HG03103 (cell line): ENCODE data around the gene CORO2A.

Experiments used
- ATAC-seq: cut with Tn5 transposase; IDR thresholded peaks from one replicate; pipeline ENCODE4 v1.9.1; 2021; ENCODE audit warnings: low read depth; ENCODE audit not compliant: unreplicated experiment

Gene CORO2A

DNA sequence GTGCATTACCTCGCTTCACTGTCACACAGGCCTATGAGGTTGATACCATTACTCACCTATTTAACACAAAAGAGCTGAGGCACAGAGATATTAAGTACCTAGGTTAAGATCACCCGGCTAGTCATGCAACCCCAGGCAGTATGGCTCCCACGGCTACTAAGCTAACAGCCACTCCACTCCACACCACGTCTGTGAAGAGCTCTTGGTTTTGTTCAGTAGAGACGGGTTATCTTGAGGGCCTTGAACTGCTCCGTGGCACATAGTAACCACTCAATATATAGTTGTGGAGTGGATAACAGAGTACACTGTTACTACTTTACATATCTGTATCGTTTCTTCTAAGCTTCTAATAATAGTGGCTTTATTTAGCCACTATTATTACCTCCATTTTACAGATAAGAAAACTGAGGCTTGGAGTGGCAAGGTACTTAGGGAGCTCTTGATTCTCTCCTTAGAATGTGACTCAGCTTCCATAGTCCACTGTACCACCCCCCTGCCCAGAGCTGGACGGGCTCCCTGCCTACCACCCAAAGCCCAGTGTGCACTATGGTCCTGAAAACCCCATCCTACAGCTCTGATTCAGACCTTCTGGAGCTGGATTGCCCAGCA is 1.0 kb upstream of the CORO2A start:
- no peak for ATAC-seq

DNA sequence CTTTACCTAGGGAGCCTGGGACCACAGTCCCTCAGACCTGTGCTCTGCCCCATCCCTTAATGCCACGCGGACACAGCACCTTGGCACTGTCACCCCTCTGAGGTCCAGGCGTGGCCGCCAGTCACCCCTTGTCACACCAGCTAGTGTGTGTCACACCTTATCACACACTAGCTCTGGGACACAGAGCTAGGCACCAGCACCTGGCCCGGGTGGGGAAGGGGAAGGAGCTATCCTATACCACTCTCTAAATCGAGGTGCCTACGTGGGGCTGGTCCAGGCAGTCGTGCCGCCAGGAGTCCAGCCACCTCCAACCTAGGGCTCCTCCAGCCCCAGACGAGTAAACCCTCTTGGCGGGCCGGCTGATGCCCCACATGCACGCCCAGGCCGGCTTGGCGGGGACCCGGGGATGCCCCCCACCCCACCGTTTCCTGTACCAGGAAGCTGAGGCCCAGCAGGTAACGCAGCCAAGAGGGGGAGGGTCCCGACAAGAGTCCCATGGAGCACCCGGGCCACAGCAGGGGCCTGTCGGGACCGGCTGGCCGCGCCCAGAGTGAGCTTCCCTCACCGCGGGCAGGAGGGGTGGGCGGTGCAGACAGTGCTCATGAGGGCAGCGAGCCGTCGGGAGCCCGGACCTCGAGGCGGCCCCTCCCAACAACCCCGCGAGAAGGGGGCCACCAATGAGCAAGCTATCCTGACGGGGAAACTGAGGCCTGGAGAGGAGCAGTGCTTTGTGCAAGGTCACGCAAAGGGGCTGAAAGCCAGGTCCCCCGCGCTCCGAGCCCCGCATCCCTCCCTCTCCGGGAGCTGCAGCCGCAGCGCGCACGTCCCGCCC is 550 bp downstream of the CORO2A start:
- no peak for ATAC-seq

DNA sequence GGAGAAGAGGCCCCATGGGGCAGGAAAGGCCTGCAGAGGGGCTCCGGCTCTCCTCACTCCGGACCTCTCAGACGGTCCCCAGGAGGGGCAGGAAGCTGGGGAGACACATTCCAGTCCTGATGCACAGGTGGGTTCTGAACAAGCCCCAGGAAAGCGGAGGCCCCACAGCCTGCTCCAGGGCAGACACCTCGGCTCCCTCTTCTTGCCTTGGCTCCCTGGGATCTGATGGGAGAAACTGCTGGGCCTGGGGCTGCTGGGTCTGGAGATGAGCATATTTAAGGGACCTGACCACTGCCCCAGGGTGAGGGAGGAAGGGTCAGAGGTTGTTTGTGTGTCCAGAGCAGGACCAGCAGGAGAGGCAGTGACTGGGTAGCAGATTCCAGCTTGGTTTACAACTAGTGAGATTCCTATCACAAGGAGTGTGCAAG is 1.2 kb downstream of the CORO2A start:
- ATAC-seq: no peak

DNA sequence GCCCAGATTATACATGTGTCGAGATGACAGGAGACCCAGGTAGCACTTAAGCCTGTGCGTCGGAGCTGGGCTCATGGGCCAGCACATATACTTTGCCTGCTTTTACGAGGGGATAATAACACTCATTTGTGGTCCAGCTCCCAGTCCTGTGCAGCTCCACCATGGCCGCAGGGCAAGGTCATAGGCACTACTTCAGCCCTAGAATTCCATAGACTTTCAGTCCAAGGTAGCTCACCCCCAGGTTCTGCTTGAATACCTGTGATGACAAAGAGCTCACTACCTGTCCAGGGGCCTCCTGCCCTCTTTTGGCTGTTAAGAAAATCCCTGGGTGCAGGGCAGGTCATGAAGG is 1.7 kb downstream of the CORO2A start:
- no peak for ATAC-seq

DNA sequence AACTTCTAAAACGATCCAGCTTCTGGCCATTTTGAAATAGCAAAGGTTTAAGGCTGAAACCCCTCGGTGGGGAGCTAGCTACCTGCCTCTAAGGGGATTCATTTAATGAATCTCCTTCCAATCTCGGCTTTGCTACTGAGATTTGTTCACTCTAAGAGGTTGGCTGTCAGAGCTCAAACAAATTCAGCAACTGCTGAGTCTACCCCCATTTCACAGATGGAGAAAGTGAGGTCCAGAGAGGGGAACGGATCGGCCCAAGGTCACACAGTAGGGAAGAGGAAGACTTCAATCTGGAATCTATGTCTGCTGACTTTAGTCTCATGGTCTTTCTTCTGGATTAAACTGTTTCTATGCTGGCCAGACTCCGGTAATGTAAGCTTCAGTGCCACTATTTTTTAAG is 3.0 kb downstream of the CORO2A start:
- ATAC-seq: no peak

DNA sequence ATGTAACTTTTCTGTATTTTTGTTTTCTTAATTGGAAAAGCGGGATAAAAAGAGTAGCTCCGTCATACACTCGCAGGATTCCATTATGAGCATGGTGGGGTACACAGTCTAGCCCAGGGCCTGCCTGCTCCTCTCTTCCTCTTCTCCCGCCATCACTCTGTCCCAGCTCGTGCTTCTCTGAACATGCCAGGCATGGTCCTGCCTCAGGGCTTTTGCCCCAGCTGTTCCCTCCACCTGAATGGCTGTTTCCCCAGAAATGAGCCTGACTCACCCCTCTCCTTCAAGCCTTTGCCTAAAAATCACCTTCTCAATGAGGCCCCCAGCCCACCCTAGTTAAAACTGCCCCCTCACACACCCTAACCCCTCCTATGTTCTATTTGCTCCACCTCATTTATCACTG is 4.5 kb downstream of the CORO2A start:
- no peak for ATAC-seq

DNA sequence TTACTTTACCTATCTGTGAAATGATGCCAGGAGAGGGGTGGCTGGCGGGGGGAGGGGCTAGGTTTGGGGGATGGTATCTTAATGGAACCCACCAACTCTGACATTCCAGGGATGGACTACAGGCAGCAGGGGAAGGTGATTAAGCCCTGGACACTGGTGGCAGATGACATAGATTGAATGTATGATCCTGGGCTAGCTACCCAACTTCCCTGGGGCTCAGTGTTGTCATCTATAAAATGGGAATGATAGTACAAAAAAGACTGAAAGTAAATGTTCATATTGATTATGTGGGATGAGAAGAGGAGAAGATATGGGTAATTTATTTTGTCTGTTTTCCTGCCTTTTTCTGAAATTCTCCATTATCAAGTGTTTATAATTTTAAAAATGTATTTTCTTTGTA is 6.2 kb downstream of the CORO2A start:
- ATAC-seq: no peak

DNA sequence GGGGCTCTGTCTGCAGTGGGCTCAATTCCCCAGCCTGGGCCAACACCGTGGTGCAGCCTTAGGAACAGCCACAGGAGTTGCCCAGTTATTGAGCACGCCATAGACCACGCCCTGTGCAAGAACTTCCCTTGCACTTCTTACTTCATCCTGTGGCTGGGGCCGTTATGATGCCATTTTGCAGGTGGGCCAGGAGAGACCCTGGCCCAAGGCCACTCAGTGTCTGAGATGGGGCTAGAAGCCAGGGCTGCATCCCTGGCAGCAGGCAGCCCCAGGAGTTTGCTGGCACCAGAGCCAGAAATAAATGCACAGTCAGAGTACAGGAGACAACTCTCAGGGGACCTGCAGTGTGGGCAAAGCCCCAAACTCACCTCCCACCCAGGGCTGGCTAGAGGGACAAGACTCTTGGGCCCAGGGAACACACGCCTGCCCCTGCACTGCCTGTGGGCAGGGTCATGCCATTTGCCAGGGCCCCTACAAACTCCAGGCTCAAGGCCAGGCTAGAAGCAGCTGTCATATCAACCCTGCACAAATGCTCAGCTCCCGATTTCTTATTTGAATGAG is 6.7 kb downstream of the CORO2A start:
- ATAC-seq: no peak

DNA sequence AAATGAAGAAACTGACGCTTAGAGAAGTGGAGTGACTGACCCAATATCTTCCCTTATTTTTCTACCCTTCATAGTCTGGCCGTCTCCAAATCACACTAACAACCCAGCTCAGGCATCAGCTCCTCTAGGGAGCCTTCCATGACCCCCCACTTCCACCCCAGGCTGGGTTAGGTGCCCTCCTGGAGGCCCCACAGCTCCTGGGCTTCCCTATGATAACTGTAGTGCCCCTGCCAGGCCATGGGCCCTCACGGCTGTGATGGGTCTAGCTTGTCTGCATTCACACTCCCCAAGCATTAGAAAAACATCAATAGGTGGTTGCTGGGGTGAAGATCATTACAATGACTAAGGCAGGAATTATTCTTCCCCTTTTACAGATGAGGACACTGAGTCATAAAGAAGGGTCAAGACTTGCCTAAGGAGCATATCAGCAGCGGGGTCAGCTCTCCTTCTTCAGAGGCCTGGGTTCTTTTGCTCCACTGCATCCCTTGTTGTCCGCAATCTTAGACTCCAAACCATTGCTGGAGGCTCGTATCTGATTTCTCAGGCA is 7.3 kb downstream of the CORO2A start:
- no peak for ATAC-seq

DNA sequence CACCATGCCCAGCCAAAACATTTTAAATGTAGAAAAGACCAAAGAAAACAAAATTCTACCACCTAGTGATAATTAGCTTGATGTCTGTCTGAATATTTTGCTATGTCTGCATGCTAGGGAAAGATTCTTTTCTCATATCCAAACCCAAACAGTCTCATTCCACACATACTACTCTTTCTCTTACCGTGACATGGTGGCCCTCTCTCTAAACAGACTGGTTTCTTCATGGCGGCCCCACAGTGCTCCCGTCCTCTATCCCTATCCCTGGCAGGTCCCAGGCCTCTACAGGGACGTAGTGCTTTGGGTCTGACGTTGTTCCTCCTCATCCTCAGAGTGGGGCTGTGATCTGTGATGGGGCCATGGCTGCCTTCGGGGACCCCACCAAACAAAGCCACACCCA is 8.1 kb downstream of the CORO2A start:
- ATAC-seq: no peak

DNA sequence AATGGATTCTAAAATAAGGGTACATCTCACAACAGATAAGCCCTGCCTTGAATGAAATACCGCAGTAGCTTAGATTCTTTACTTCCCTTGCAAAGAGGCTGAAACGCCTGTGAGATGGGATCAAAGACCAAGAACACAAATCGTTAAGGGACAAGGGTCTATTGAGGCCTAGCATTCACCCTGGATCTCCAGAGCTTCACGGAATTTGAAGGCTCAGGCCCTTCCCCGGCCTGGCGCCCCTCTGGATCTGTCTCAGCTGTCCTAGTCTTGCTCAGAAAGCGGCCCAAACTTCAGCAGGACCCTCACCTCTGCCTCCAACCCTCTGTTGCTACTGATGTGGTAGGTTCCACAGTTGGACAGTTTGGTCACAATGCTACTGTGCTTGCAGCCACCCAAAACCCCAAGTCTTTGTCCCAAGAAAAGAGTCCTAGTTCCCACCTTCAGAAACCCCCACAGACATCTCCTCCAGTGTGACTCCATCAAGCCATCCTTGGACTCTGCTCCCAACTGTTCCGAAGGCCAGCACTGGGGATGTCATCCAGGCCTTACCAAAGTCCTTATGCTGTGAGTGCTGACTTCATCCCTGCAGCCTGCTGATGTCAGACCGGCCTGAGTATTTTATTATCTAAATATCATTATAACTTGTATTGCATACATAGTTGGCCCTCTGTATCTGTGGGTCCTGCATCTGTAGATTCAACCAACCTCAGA is 9.4 kb downstream of the CORO2A start:
- no peak for ATAC-seq

DNA sequence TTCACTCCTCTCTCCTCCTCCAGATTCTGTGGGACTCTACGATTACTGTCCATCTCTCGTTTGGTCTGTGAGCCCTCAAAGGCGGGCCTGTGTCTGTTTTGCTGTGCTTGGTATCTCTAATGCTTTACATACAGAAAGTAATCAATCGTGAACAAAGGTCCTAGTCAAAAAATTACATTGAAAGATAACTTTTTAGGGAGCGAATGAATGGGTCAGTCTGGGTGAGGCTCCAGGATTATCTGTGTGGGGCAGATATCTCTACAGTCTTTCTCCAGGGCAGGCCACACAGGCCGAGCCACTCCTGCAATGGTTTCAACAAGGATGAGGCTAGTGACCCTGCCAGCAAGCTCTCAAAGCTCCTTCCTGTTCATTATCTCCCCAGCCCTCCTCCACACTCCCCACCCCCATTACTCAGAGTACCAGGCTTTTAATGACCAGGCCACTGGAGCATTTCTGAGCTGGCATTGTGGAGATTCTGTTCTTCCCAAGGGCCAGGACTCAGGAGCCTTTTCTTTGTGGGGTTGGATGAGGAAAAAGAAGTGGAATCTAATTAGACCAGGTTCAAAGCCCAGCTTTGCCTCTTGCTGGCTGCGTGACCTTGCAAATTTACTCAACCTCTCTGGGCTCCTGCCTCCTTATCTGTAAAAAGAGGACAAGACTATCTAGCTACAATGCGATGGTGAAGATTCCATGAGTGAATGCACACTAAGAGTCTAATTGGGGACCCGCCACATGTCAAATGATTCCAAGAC is 10.2 kb downstream of the CORO2A start:
- no peak for ATAC-seq

DNA sequence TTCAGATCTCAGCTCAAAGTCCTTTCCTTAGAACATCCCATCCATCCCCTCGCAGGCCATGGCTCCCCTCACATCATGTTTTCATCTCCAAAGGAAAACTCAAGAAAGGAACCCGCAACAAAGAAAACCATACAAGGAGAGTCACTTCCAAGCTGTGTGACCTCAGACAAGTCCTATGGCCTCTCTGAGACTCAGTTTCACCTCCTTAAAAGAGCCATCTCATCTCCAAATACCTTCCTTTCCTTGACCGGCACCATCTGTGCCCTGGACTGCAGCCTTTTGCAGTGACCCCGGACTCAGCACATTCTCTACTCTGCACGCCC is 10.7 kb downstream of the CORO2A start:
- no peak for ATAC-seq

DNA sequence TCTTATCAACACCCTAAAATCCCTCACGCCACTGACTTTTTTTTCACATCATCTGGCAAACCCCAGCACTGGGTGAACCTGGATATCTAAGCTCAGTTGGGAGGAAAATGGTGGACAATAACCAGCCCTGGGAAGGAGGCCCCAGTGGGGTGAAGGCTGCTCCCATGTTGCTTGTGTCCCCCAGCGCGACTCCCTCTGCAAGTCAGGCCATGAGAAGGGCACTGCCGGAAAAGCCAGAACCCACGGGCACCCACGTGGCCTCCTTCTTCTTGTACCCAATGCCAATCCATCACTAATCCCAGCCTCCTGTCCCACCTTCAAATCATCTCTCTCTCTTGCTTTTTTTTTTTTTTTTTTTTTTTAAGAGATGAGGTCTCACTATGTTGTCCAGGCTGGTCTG is 11.4 kb downstream of the CORO2A start:
- ATAC-seq: no peak

DNA sequence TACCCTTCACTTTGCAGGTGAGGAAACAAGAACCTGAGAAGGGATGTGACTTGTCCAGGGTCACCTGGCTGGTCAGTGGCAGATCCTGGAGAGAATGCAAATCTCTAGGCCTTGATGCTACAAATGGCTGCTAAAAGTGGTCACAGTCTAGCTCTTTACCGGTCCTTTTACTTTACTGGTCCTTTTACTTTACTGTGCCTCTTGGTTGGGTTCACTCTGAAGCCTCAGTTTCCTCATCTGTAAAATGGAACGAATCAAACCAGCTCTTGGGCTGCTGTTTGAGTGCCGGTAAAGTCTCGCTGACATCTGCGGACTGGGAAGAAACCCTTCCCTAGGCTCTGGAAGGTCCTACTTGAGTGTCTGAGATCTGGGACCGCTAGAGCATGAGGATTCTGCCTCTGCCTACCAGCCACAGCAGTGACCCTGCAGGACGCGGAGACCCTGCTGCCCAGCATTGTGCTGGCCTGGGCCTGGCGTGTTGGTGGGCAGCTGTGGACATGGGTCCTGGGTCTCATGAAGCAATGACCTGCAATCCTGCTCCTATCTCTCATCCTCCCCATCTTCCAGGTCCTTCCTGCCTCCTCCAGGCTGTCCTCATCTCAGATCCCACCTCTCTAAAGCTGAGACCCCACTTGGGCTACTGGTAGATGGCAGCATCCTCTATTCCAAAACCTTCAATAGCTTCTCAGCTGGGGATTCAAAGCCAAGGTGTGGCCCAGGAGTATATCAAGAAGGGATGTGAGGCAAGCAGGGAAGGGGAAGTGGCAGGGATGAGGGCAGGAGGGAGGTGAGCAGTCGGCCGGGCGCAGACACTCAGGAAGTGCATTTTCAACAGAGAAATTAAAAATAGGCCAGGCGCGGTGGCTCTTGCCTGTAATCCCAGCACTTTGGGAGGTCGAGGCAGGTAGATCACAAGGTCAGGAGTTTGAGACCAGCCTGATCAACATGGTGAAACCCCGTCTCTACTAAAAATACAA is 13.3 kb downstream of the CORO2A start:
- ATAC-seq: no peak

DNA sequence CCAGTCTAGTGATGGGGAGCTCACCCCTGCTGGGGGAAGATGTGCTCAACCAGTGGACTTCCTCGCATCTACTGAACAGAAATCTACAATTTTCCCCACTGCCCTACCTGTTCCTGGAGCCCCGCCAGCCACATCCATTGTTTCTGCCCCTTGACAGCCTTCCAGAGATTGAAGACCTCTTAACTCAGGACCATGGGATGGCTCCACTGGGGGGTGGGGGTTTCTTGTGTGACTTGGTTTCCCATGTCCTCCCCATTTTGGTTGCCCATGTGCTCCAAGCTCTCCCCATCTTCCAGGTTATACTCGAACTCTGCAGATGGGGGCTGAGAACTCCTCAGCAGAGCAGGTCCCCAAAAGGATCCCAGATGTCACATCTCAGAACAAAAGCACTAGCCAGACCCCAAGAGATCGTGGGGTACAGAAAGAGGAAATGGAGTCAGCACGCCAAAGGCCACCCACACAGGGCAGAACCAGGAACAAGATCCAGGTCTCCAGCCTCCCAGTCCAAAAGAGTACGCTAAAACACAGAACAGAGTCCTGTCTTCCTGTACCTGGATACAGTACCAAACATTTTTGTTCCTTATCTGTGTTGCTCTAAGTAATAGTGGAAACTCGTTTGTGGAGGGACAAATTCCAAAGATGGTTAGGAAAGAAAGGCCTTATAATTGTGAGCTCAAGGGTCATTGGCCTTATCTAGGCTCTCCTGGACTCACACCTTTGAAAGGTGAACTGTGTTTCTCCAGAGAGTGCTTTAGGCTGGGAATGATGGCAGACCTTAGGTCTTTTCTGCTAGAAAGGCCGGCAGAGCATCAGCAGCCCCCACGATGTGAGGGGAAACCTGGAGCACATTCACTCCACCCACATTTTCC is 15.8 kb downstream of the CORO2A start:
- ATAC-seq: no peak

DNA sequence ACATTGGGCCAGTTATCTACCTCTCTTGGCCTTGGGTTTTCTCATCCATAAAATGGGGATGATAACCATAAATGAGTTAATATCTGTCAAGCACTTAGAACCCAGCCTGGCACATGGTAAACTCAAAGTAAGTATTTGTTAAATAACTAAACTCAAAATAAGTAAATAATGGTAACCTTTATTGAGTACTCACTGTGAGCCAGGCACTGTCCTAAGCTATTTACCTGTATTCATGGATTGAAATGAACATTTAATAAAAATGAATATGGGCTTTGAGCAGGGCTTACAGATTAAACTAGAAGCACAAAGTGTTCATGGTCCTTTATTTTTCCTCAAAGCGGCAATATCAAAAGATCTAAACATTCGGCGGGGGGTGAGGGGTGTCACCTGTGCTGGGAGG is 16.7 kb downstream of the CORO2A start:
- no peak for ATAC-seq

DNA sequence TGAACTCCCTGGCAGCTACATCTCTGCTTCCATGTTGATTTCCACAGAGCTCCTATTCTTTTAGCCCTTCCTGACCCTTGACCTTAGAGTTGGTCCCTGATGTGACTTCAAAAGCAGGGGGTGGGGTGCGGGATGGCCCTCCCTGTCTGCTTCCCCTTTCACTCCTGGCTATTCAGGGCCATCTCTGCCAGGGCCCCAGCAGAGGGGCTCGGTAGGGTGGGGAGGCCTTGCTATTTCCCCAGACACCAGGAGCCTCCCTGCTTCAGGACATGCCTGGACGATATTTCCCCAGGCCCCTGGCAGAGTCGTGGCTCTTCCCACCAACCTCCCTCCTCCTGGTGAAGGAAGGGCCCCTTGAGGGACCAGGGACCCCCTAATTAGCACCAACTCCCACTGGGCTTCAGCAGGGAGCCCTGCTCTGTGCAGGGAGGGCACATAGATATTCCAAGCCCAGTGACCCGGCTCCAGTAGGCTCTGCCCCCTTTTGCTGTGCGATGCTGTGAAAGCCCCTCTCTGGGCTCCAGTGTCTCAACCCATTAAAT is 17.3 kb downstream of the CORO2A start:
- ATAC-seq: no peak
